K562 (cell line): ENCODE measurements around the gene MTA1. TPM values are rescaled to one million over a fixed set of nuclear protein-coding genes. Genes with fewer than 3 reads are reported as not detected.

Source experiments
- ATAC-seq: fragments of 200-7000 bp; cut with Tn5 transposase; 3 replicates; pipeline ENCODE4 v1.9.1; 2020; ENCODE audit warnings: moderate library complexity
- BruUV-seq: library from RNA; stranded (reverse); fragments of 400-500 nt; replicated peaks from 2 replicates; lab custom pipeline; 2021; lab: Mats Ljungman, UMichigan
- CTCF ChIA-PET: fragments of 300-600 bp; formaldehyde crosslinking; extraction: SDS; loops from one replicate; lab custom pipeline; 2021; ENCODE audit warnings: low intra/inter-chr PET ratio; lab: Yijun Ruan, JAX
- POLR2A ChIA-PET: fragments of 300-600, 350-650 bp; sonication (Branson Sonifier 250); formaldehyde crosslinking; extraction: SDS; loops from one replicate; lab custom pipeline; 2021; ENCODE audit warnings: antibody characterized with exemption, inconsistent platforms; lab: Yijun Ruan, JAX
- DNase-seq, 4 experiments: peaks; one replicate each; pipeline versions ENCODE4 v3.0.0 to v3.0.0-alpha.2; 2011 to 2018; ENCODE audit warnings: low spot score in 3 of 4, mixed read lengths in 3 of 4; ENCODE audit errors: extremely low read depth in 1 of 4
- FAIRE-seq: peaks from 2 replicates; lab custom pipeline; 2011; peaks lifted over from hg19 to GRCh38; lab: Jason Lieb, UNC
- H2AFZ ChIP-seq: 2 replicates; pipeline ENCODE4 v1.6.0; 2011; ENCODE audit warnings: low read depth, low read length, control low read depth, inconsistent platforms
- H3K27ac ChIP-seq: fragments of 200-600 bp; 3 replicates; pipeline ENCODE4 v1.8.0; 2011; ENCODE audit warnings: low read depth, mild to moderate bottlenecking, control low read depth, inconsistent platforms, low read length, moderate library complexity, mixed read lengths; ENCODE audit errors: extremely low read depth
- H3K27me3 ChIP-seq, 2 experiments: fragments of 300-600 bp in 1 of 2; 2 replicates in 1 of 2; 3 replicates in 1 of 2; pipeline versions ENCODE4 v1.6.0 to v1.8.0; 2011; ENCODE audit warnings: inconsistent platforms in 2 of 2, low read length in 2 of 2, mild to moderate bottlenecking in 1 of 2, mixed read lengths in 1 of 2, moderate library complexity in 1 of 2; ENCODE audit not compliant: control insufficient read depth in 2 of 2, insufficient read depth in 2 of 2
- H3K36me3 ChIP-seq: fragments of 300-600 bp; 3 replicates; pipeline ENCODE4 v1.8.0; 2011; ENCODE audit warnings: mild to moderate bottlenecking, low read length, inconsistent platforms; ENCODE audit not compliant: control insufficient read depth, insufficient read depth
- H3K4me1 ChIP-seq, 2 experiments: fragments of 200-600 bp in 1 of 2; replicated peaks in 1 of 2; 2 replicates in 1 of 2; 3 replicates in 1 of 2; pipeline versions ENCODE4 v1.5.1 to v1.8.0; 2011; ENCODE audit warnings: inconsistent platforms in 2 of 2, low read length in 2 of 2, mild to moderate bottlenecking in 1 of 2, mixed read lengths in 1 of 2, moderate library complexity in 1 of 2; ENCODE audit not compliant: control insufficient read depth in 2 of 2, insufficient read depth in 2 of 2
- H3K4me2 ChIP-seq: 2 replicates; pipeline ENCODE4 v1.6.1; 2011; ENCODE audit warnings: low read length, control low read depth, inconsistent platforms, mixed read lengths; ENCODE audit not compliant: insufficient read depth
- H3K4me3 ChIP-seq: fragments of 200-600 bp; sonication (generic), shearing (Covaris generic); 2 replicates; pipeline ENCODE4 v1.5.1; 2016; ENCODE audit warnings: control low read depth, inconsistent platforms
- H3K79me2 ChIP-seq: fragments of 200-600 bp; 3 replicates; pipeline ENCODE4 v1.8.0; 2011; ENCODE audit warnings: low read length, inconsistent platforms; ENCODE audit not compliant: control insufficient read depth, insufficient read depth
- H3K9ac ChIP-seq, 2 experiments: 2 replicates each; pipeline versions ENCODE4 v1.6.0 to v1.6.1; 2011; ENCODE audit warnings: low read depth in 2 of 2, low read length in 2 of 2, control low read depth in 1 of 2, inconsistent platforms in 1 of 2, mild to moderate bottlenecking in 1 of 2, mixed read lengths in 1 of 2; ENCODE audit not compliant: insufficient read depth in 1 of 2
- H3K9me1 ChIP-seq: one replicate; pipeline ENCODE4 v1.6.0; 2011; ENCODE audit warnings: inconsistent platforms, mild to moderate bottlenecking, low read length, moderate library complexity; ENCODE audit not compliant: control insufficient read depth, insufficient read depth
- H3K9me3 ChIP-seq: replicated peaks from 2 replicates; pipeline ENCODE4 v1.5.1; 2011; ENCODE audit warnings: low read depth, low read length, inconsistent platforms; ENCODE audit not compliant: control insufficient read depth, insufficient read depth
- H4K20me1 ChIP-seq: replicated peaks from 2 replicates; pipeline ENCODE4 v1.6.1; 2011; ENCODE audit warnings: low read length, inconsistent platforms, mixed read lengths; ENCODE audit not compliant: control insufficient read depth, insufficient read depth
- ARID3A ChIP-seq: IDR thresholded peaks from 2 replicates; pipeline ENCODE4 v1.6.1; 2012; ENCODE audit warnings: low read depth, low read length, improper control_type of control experiment, borderline replicate concordance
- ATF4 ChIP-seq: fragments of 450-650 bp; formaldehyde crosslinking; IDR thresholded peaks from 2 replicates; pipeline ENCODE4 v1.4.0; 2022; ENCODE audit warnings: mild to moderate bottlenecking, moderate library complexity
- BRF2 ChIP-seq: IDR thresholded peaks from 3 replicates; pipeline ENCODE4 v1.6.1; 2011; ENCODE audit warnings: borderline replicate concordance, mild to moderate bottlenecking; ENCODE audit not compliant: insufficient read length, insufficient read depth
- NBN ChIP-seq: fragments of 450-650 bp; IDR thresholded peaks from 2 replicates; pipeline ENCODE4 v1.6.1; 2016; ENCODE audit warnings: low read depth, mild to moderate bottlenecking
- NFXL1 ChIP-seq: fragments of 450-650 bp; formaldehyde crosslinking; IDR thresholded peaks from 2 replicates; pipeline ENCODE4 v1.4.0; 2021; ENCODE audit warnings: mild to moderate bottlenecking
- NUFIP1 ChIP-seq: fragments of 450-650 bp; IDR thresholded peaks from 2 replicates; pipeline ENCODE4 v1.6.1; 2018; ENCODE audit not compliant: partially characterized antibody
- PHF21A ChIP-seq: fragments of 450-650 bp; IDR thresholded peaks from 2 replicates; pipeline ENCODE4 v1.6.1; 2017; ENCODE audit warnings: low read depth, borderline replicate concordance
- PTTG1 ChIP-seq: fragments of 450-650 bp; IDR thresholded peaks from 2 replicates; pipeline ENCODE4 v1.6.1; 2016; ENCODE audit warnings: low read depth, mild to moderate bottlenecking, missing genetic modification characterization, missing compliant biosample characterization
- RBM17 ChIP-seq: fragments of 200-400 bp; formaldehyde crosslinking; IDR thresholded peaks from 2 replicates; pipeline ENCODE4 v1.6.1; 2017; ENCODE audit warnings: low read depth, mild to moderate bottlenecking, low read length, borderline replicate concordance
- SREBF2 ChIP-seq: sonication (generic); formaldehyde crosslinking; IDR thresholded peaks from 2 replicates; pipeline ENCODE4 v1.4.0; 2020; ENCODE audit warnings: mild to moderate bottlenecking, missing genetic modification reagents
- THRAP3 ChIP-seq: fragments of 450-650 bp; IDR thresholded peaks from 2 replicates; pipeline ENCODE4 v1.6.1; 2016; ENCODE audit warnings: mild to moderate bottlenecking, inconsistent platforms, borderline replicate concordance
- ZC3H4 ChIP-seq: sonication (generic); formaldehyde crosslinking; IDR thresholded peaks from 2 replicates; pipeline ENCODE4 v1.9.0; 2021; ENCODE audit warnings: missing genetic modification reagents, borderline replicate concordance
- ZFP91 ChIP-seq: sonication (generic); formaldehyde crosslinking; IDR thresholded peaks from 2 replicates; pipeline ENCODE4 v1.8.0; 2022; ENCODE audit warnings: mild to moderate bottlenecking, missing genetic modification reagents
- ZNF436 ChIP-seq: fragments of 250-450, 450-650 bp; sonication (Bioruptor Pico); formaldehyde crosslinking; IDR thresholded peaks from 2 replicates; pipeline ENCODE4 v1.7.0; 2020; ENCODE audit warnings: mild to moderate bottlenecking
- ZNF444 ChIP-seq: fragments of 250-450 bp; sonication (Bioruptor Pico); IDR thresholded peaks from 2 replicates; pipeline ENCODE4 v1.4.0; 2020; ENCODE audit warnings: mild to moderate bottlenecking, moderate library complexity
- ZNF445 ChIP-seq: fragments of 250-450 bp; sonication (Bioruptor Pico); IDR thresholded peaks from 2 replicates; pipeline ENCODE4 v1.4.0; 2020; ENCODE audit warnings: low read depth, mild to moderate bottlenecking, moderate library complexity
- ZNF644 ChIP-seq: fragments of 200-800 bp; sonication (Bioruptor generic); IDR thresholded peaks from 2 replicates; pipeline ENCODE4 v1.6.1; 2016; ENCODE audit warnings: low read depth, missing genetic modification characterization, missing compliant biosample characterization
- ZNF764 ChIP-seq: fragments of 250-450 bp; sonication (Bioruptor Pico); IDR thresholded peaks from 2 replicates; pipeline ENCODE4 v1.4.0; 2020; ENCODE audit warnings: low read depth, mild to moderate bottlenecking, moderate library complexity
- WGBS: fragments of 100-300 bp; shearing (Covaris generic); methylation state at CpG from one replicate; pipeline ENCODE4 v1.1.6; 2016; ENCODE audit warnings: low coverage, mixed read lengths; ENCODE audit not compliant: insufficient coverage; ENCODE audit errors: missing lambda C conversion rate; 5-methylcytosine and 5-hydroxymethylcytosine counted together
- in situ Hi-C: fragments of 300-500 bp; cut with MboI; formaldehyde crosslinking; loops from 4 replicates; pipeline ENCODE4 v1.15.0; 2018; ENCODE audit warnings: inconsistent platforms, mixed read lengths
- intact Hi-C: fragments of 100-400 bp; cut with micrococcal nuclease; formaldehyde crosslinking; loops from 2 replicates; pipeline ENCODE4 v1.14.2; 2022
- polyA plus RNA-seq, 8 experiments: library from polyadenylated mRNA; depleted of rRNA in 4 of 8; stranded (reverse) in 5 of 8; unstranded in 3 of 8; fragments of >200 nt; fragmentation: Nextera tagmentation in 2 of 8; fragmentation: Illumina TruSeq in 1 of 8; extraction: Ambion mirVana in 2 of 8; extraction: Trizol in 1 of 8; gene quantifications; 2 replicates each; pipeline versions ENCODE4 v1.2.1 to v1.2.3, GENCODE V29; 2011 to 2014; ENCODE audit warnings: inconsistent platforms in 1 of 8, missing spikeins in 1 of 8
- total RNA-seq, 7 experiments: library from RNA; depleted of rRNA in 6 of 7; stranded (reverse); fragments of >200 nt in 6 of 7; fragmentation: Illumina TruSeq in 2 of 7; extraction: Trizol in 2 of 7; gene quantifications; 2 replicates each; pipeline versions ENCODE4 v1.2.1 to v1.2.3, GENCODE V29; 2011 to 2021; ENCODE audit warnings: low replicate concordance in 1 of 7

Gene MTA1
- total and polyA plus RNA-seq, 9 of the 15 experiments (the other 6 are each of a cell fraction or from before 2014, with no cell fraction given), result 0.13 to 118 (median 32.3) TPM

- no peak for TF ChIP-seq ZC3H4 (CRISPR knock-in tag)
- TF ChIP-seq NBN, result no peak
- no peak for TF ChIP-seq ATF4 (CRISPR knock-in tag)
- no peak for TF ChIP-seq THRAP3
- TF ChIP-seq ZNF444 (CRISPR knock-in tag), result no peak
- TF ChIP-seq SREBF2, result no peak
- TF ChIP-seq BRF2, result no peak
- no peak for TF ChIP-seq NFXL1
- TF ChIP-seq ZNF764, result no peak
- no peak for TF ChIP-seq PTTG1
- TF ChIP-seq ZNF445, result no peak
- no peak for TF ChIP-seq NUFIP1
- no peak for TF ChIP-seq ZNF644
- TF ChIP-seq PHF21A, result no peak
- no peak for TF ChIP-seq ARID3A
- no peak for TF ChIP-seq ZNF436 (CRISPR knock-in tag)
- no peak for TF ChIP-seq RBM17
- TF ChIP-seq ZFP91 (CRISPR knock-in tag), result no peak
- peaks cover 69% of the 10 kb centered on the region; the same call in 2 of the 3 replicates for H3K36me3 ChIP-seq
- no TSS peak for BruUV-seq
- 97% methylated on average over 7 of the region's 17 CpGs for WGBS
- CTCF ChIA-PET, result no interaction called here
- no peaks in the 10 kb centered on the region for H3K27me3 ChIP-seq
- FAIRE-seq (no peak), ATAC-seq (no peak), DNase-seq (no peak)
- no peak overlapping the region for H3K27ac ChIP-seq
- no peak overlapping the region for H2AFZ ChIP-seq
- in situ Hi-C loops (no loop called here), intact Hi-C loops (no loop called here)
- no peaks in the 10 kb centered on the region for H3K9me1 ChIP-seq
- no peak overlapping the region for H3K4me2 ChIP-seq
- POLR2A ChIA-PET, result no interaction called here
- H3K4me3 ChIP-seq, result no peak overlapping the region
- H3K9me3 ChIP-seq, result no peaks in the 10 kb centered on the region
- no peaks in the 10 kb centered on the region for H3K79me2 ChIP-seq
- H3K9ac ChIP-seq, result no peak overlapping the region; a peak in 1 of 4 replicates
- peaks cover 0 to 9% of the 10 kb centered on the region in 2 experiments; a peak in 2 of 5 replicates for H3K4me1 ChIP-seq
- no peaks in the 10 kb centered on the region for H4K20me1 ChIP-seq
These were observed 40.5 kb downstream of the MTA1 start for GRCh38 chr14:105460116-105460515.
